SK-N-SH (cell line): ENCODE measurements around the gene DLG2. TPM values are rescaled to one million over a fixed set of nuclear protein-coding genes. Genes with fewer than 3 reads are reported as not detected.

Source experiments
- CTCF ChIA-PET: fragments of 300-600, 350-600 bp; formaldehyde crosslinking; extraction: SDS; loops from one replicate; lab custom pipeline; 2021; lab: Yijun Ruan, JAX
- POLR2A ChIA-PET: fragments of 350-600 bp; sonication (Branson Sonifier 250); formaldehyde crosslinking; extraction: SDS; loops from one replicate; lab custom pipeline; 2020; ENCODE audit warnings: antibody characterized with exemption, inconsistent platforms; lab: Yijun Ruan, JAX
- DNase-seq: peaks from one replicate; pipeline ENCODE4 v3.0.0; 2012
- H2AFZ ChIP-seq: fragments of 200-600 bp; sonication (generic); 2 replicates; pipeline ENCODE4 v1.8.1; 2016; ENCODE audit warnings: antibody characterized with exemption, mild to moderate bottlenecking, low read depth
- H3F3A ChIP-seq: fragments of 200-600 bp; sonication (generic); replicated peaks from 2 replicates; pipeline ENCODE3; 2016; ENCODE audit warnings: antibody characterized with exemption, mild to moderate bottlenecking; ENCODE audit not compliant: insufficient read depth
- H3K27ac ChIP-seq, 2 experiments: fragments of 200-500 bp in 1 of 2; fragments of 200-600 bp in 1 of 2; sonication (Bioruptor generic) in 1 of 2; sonication (generic), shearing (Covaris generic) in 1 of 2; 2 replicates each; pipeline versions ENCODE4 v1.5.1 to v1.6.1; 2014 to 2016; ENCODE audit warnings: low read depth in 2 of 2, inconsistent platforms in 1 of 2, low read length in 1 of 2, mild to moderate bottlenecking in 1 of 2, mixed read lengths in 1 of 2
- H3K27me3 ChIP-seq: fragments of 200-600 bp; sonication (generic), shearing (Covaris generic); 2 replicates; pipeline ENCODE4 v1.6.1; 2016; ENCODE audit warnings: mixed run types; ENCODE audit not compliant: insufficient read depth
- H3K36me3 ChIP-seq, 2 experiments: fragments of 200-500 bp in 1 of 2; fragments of 200-600 bp in 1 of 2; sonication (Bioruptor generic) in 1 of 2; sonication (generic) in 1 of 2; replicated peaks in 1 of 2; 2 replicates each; pipeline versions ENCODE3 to v1.5.1; 2014 to 2016; ENCODE audit warnings: low read length in 1 of 2, mild to moderate bottlenecking in 1 of 2; ENCODE audit not compliant: insufficient read depth in 2 of 2, control insufficient read depth in 1 of 2
- H3K4me1 ChIP-seq, 2 experiments: fragments of 200-500 bp in 1 of 2; fragments of 200-600 bp in 1 of 2; sonication (Bioruptor generic) in 1 of 2; sonication (generic), shearing (Covaris generic) in 1 of 2; 2 replicates each; pipeline versions ENCODE4 v1.5.1 to v1.6.1; 2014 to 2016; ENCODE audit warnings: low read depth in 1 of 2, low read length in 1 of 2, mixed run types in 1 of 2; ENCODE audit not compliant: insufficient read depth in 2 of 2, control insufficient read depth in 1 of 2
- H3K4me2 ChIP-seq: fragments of 200-600 bp; sonication (generic), shearing (Covaris generic); 2 replicates; pipeline ENCODE4 v1.6.1; 2017; ENCODE audit warnings: mixed run types
- H3K4me3 ChIP-seq, 2 experiments: fragments of 200-500 bp in 1 of 2; fragments of 200-600 bp in 1 of 2; sonication (Bioruptor generic) in 1 of 2; sonication (generic), shearing (Covaris generic) in 1 of 2; 2 replicates each; pipeline versions ENCODE4 v1.5.1 to v1.8.1; 2014 to 2016; ENCODE audit warnings: low read depth in 2 of 2, inconsistent platforms in 1 of 2, low read length in 1 of 2, mild to moderate bottlenecking in 1 of 2, mixed read lengths in 1 of 2, moderate library complexity in 1 of 2
- H3K79me2 ChIP-seq: fragments of 200-600 bp; sonication (generic); 2 replicates; pipeline ENCODE4 v1.8.1; 2017; ENCODE audit warnings: mild to moderate bottlenecking; ENCODE audit not compliant: insufficient read depth
- H3K9ac ChIP-seq: fragments of 200-600 bp; sonication (generic); 2 replicates; pipeline ENCODE4 v1.6.1; 2017; ENCODE audit warnings: mixed run types
- H3K9me2 ChIP-seq: fragments of 200-600 bp; sonication (generic); 2 replicates; pipeline ENCODE4 v1.6.1; 2017; ENCODE audit warnings: mixed run types
- H3K9me3 ChIP-seq: fragments of 200-600 bp; sonication (generic); 2 replicates; pipeline ENCODE4 v1.6.1; 2017; ENCODE audit warnings: mixed run types, mild to moderate bottlenecking, moderate library complexity
- H4K20me1 ChIP-seq: fragments of 200-600 bp; sonication (generic); 2 replicates; pipeline ENCODE4 v1.6.1; 2017; ENCODE audit warnings: mild to moderate bottlenecking, mixed run types; ENCODE audit not compliant: insufficient read depth
- CHD2 ChIP-seq: fragments of 150-350 bp; IDR thresholded peaks from 2 replicates; pipeline ENCODE4 v1.6.1; 2018; ENCODE audit warnings: low read length; ENCODE audit not compliant: partially characterized antibody
- EP300 ChIP-seq, 2 experiments: IDR thresholded peaks; 2 replicates each; pipeline versions ENCODE4 v1.4.0 to v1.6.1; 2012; ENCODE audit warnings: borderline replicate concordance in 1 of 2, low read depth in 1 of 2, low read length in 1 of 2
- GABPA ChIP-seq: IDR thresholded peaks from 2 replicates; pipeline ENCODE4 v1.4.0; 2012; ENCODE audit warnings: low read depth, mild to moderate bottlenecking
- IRF3 ChIP-seq: fragments of 150-350 bp; IDR thresholded peaks from 2 replicates; pipeline ENCODE4 v1.6.1; 2016; ENCODE audit warnings: mild to moderate bottlenecking, low read depth, low read length
- JUND ChIP-seq: IDR thresholded peaks from 2 replicates; pipeline ENCODE4 v1.4.0; 2012
- MAX ChIP-seq: IDR thresholded peaks from 2 replicates; pipeline ENCODE4 v1.4.0; 2012; ENCODE audit warnings: low read depth
- MEF2A ChIP-seq: IDR thresholded peaks from 2 replicates; pipeline ENCODE4 v1.4.0; 2012; ENCODE audit warnings: low read depth, borderline replicate concordance
- MXI1 ChIP-seq: IDR thresholded peaks from 2 replicates; pipeline ENCODE4 v1.6.1; 2012; ENCODE audit warnings: mild to moderate bottlenecking, low read depth, low read length, improper control_type of control experiment
- NRF1 ChIP-seq: IDR thresholded peaks from 2 replicates; pipeline ENCODE4 v1.6.1; 2012; ENCODE audit warnings: low read depth, mild to moderate bottlenecking, low read length
- PBX3 ChIP-seq: IDR thresholded peaks from 2 replicates; pipeline ENCODE4; 2012
- POLR2AphosphoS5 ChIP-seq: IDR thresholded peaks from 2 replicates; pipeline ENCODE4 v1.6.1; 2012; ENCODE audit warnings: low read depth, low read length
- RFX5 ChIP-seq: IDR thresholded peaks from 2 replicates; pipeline ENCODE4 v1.6.1; 2012; ENCODE audit warnings: mild to moderate bottlenecking, improper control_type of control experiment, low read length
- SIN3A ChIP-seq: IDR thresholded peaks from 2 replicates; pipeline ENCODE4 v1.6.1; 2012; ENCODE audit warnings: low read depth, mild to moderate bottlenecking, low read length, moderate library complexity, borderline replicate concordance
- SMC3 ChIP-seq: IDR thresholded peaks from 2 replicates; pipeline ENCODE4 v1.6.1; 2012; ENCODE audit warnings: low read depth, low read length, improper control_type of control experiment
- ZBTB33 ChIP-seq: IDR thresholded peaks from 2 replicates; pipeline ENCODE4 v1.4.0; 2012; ENCODE audit warnings: low read depth, borderline replicate concordance
- WGBS: methylation state at CpG from one replicate; pipeline ENCODE4 v1.1.6; 2017; ENCODE audit warnings: low lambda C conversion rate; 5-methylcytosine and 5-hydroxymethylcytosine counted together
- polyA plus RNA-seq, 3 experiments: library from polyadenylated mRNA; depleted of rRNA; stranded (reverse); fragments of >200 nt; gene quantifications; 2 replicates each; pipeline ENCODE4 v1.2.3, GENCODE V29; 2012
- TF ChIP-seq, protein P1 (sequence below): IDR thresholded peaks from 2 replicates; pipeline ENCODE4 v1.4.0; 2012; ENCODE audit warnings: low read depth, borderline replicate concordance
- TF ChIP-seq, protein P2 (sequence below): fragments of 150-350 bp; IDR thresholded peaks from 2 replicates; pipeline ENCODE4 v1.6.1; 2017; ENCODE audit warnings: antibody characterized with exemption, low read length, low read depth, borderline replicate concordance

Gene DLG2
- polyA plus RNA-seq, 1 of the 3 experiments (the other 2 are of a cell fraction): 0.21 TPM

DNA sequence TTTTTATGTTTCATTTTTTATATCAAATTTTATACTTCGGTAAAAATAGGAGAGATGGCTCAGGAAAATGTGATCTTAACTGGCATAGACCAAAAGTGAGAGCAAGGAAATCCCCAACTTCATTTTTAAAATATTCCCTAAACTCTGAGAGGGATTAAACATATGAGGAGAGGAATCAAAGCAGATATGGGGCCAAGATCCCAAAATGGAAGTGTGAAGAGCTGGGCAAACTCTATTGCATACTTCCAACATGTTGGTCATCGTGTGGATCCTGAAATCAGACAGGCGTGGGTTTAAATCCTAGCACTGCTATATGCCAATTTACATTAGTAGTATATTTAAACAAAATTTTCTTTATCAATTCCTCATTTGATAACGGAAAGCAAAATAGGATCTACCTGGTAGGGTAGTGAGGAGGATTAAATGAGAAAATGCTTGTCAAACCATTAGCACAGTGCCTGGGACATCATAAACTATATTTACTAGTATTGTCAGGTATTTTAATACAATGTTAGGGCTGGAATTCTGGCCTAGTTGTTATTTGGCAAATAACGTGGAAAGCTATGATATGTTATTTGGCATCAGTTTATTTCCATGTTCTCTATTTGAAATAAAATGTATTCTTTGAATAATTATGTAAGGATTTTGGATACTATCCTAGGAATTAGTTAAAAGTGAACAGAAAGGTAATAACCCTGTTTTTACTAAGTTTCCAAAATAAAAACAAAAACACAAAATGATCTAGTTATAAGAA lies 1948.1 kb downstream of the DLG2 start (continued):
- TF ChIP-seq, protein P1, sequence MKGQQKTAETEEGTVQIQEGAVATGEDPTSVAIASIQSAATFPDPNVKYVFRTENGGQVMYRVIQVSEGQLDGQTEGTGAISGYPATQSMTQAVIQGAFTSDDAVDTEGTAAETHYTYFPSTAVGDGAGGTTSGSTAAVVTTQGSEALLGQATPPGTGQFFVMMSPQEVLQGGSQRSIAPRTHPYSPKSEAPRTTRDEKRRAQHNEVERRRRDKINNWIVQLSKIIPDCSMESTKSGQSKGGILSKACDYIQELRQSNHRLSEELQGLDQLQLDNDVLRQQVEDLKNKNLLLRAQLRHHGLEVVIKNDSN: no peak
- no peak for TF ChIP-seq EP300 (IDR thresholded peaks at IDR 0.05; ENCODE audit: borderline replicate concordance in 1 of 2, low read depth in 1 of 2, low read length in 1 of 2)

DNA sequence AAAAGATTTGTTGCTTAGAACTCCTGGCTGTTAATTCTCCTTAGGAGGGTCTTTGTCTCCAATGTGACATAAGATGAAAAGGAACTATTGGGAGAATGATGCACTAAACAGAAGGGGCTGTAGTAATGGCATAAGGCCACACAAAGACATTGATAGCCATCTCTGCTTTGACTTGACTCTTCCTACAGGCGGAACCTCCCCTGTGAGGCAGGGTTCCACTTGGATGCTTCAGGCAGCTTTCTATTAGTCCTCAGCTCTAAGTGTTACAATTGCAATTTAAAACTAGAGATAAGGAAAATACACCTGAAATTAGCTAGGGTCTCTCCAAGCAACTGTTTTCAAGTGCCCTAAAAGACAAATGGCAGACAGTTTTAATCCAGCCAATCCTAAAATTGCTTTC lies 1949.4 kb downstream of the DLG2 start:
- H3K79me2 ChIP-seq: no peaks in the 10 kb centered on the region
- H3K36me3 ChIP-seq: no peaks in the 10 kb centered on the region
- ChIA-PET POLR2A (no interaction called here), CTCF (no interaction called here)
- H3K9me2 ChIP-seq: no peaks in the 10 kb centered on the region
- no peak for TF ChIP-seq MXI1
- H3K4me1 ChIP-seq: peaks cover 0 to 14% of the 10 kb centered on the region in 2 experiments; a peak in 1 of 4 replicates
- no peaks in the 10 kb centered on the region for H3F3A ChIP-seq
- H3K9me3 ChIP-seq: no peaks in the 10 kb centered on the region
- H3K27ac ChIP-seq: no peak overlapping the region
- no peaks in the 10 kb centered on the region for H4K20me1 ChIP-seq
- no peak overlapping the region for H2AFZ ChIP-seq
- H3K4me3 ChIP-seq: no peak overlapping the region
- H3K9ac ChIP-seq: no peak overlapping the region
- H3K4me2 ChIP-seq: no peak overlapping the region
- no peak for DNase-seq
- 75% methylated on average over 1 of the region's 1 CpG for WGBS
- no peaks in the 10 kb centered on the region for H3K27me3 ChIP-seq

- no peak overlapping the region for H3K4me2 ChIP-seq
- no peaks in the 10 kb centered on the region for H3K9me3 ChIP-seq
- CTCF ChIA-PET: interaction anchor here (1.1 to 1.9 kb wide), 2 partner anchors 17 to 21 kb away, joined by 3 to 6 read pairs; no protein-coding TSS in a partner anchor
- no peak overlapping the region for H3K9ac ChIP-seq
- no peak for DNase-seq
- no peaks in the 10 kb centered on the region for H3K9me2 ChIP-seq
- H3K4me3 ChIP-seq: no peak overlapping the region
- H2AFZ ChIP-seq: no peak overlapping the region
- POLR2A ChIA-PET: no interaction called here
- H3K27me3 ChIP-seq: no peaks in the 10 kb centered on the region
- no peaks in the 10 kb centered on the region for H3F3A ChIP-seq
- H3K4me1 ChIP-seq: peaks cover 0 to 14% of the 10 kb centered on the region in 2 experiments; a peak in 1 of 4 replicates
- no peaks in the 10 kb centered on the region for H4K20me1 ChIP-seq
- H3K79me2 ChIP-seq: no peaks in the 10 kb centered on the region
- no peak overlapping the region for H3K27ac ChIP-seq
- no peaks in the 10 kb centered on the region for H3K36me3 ChIP-seq
- TF ChIP-seq MXI1 (no peak), GABPA (no peak), NRF1 (no peak), PBX3 (no peak), SIN3A (no peak), RFX5 (no peak), MEF2A (no peak), POLR2AphosphoS5 (no peak), CHD2 (no peak), ZBTB33 (no peak), MAX (no peak), JUND (no peak), SMC3 (no peak), IRF3 (no peak)
- TF ChIP-seq, protein P2, sequence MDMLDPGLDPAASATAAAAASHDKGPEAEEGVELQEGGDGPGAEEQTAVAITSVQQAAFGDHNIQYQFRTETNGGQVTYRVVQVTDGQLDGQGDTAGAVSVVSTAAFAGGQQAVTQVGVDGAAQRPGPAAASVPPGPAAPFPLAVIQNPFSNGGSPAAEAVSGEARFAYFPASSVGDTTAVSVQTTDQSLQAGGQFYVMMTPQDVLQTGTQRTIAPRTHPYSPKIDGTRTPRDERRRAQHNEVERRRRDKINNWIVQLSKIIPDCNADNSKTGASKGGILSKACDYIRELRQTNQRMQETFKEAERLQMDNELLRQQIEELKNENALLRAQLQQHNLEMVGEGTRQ: no peak
- TF ChIP-seq, protein P1: no peak
Observed at GRCh38 chr11:83676056-83676601, 1951.0 kb downstream of the DLG2 start.
